GM18909 (cell line): Measurements from ENCODE around the gene SLC37A1.

Source experiments
- ATAC-seq: cut with Tn5 transposase; IDR thresholded peaks from one replicate; pipeline ENCODE4 v1.9.1; 2021; ENCODE audit warnings: mild to moderate bottlenecking; ENCODE audit not compliant: unreplicated experiment, poor library complexity

The SLC37A1 gene

DNA sequence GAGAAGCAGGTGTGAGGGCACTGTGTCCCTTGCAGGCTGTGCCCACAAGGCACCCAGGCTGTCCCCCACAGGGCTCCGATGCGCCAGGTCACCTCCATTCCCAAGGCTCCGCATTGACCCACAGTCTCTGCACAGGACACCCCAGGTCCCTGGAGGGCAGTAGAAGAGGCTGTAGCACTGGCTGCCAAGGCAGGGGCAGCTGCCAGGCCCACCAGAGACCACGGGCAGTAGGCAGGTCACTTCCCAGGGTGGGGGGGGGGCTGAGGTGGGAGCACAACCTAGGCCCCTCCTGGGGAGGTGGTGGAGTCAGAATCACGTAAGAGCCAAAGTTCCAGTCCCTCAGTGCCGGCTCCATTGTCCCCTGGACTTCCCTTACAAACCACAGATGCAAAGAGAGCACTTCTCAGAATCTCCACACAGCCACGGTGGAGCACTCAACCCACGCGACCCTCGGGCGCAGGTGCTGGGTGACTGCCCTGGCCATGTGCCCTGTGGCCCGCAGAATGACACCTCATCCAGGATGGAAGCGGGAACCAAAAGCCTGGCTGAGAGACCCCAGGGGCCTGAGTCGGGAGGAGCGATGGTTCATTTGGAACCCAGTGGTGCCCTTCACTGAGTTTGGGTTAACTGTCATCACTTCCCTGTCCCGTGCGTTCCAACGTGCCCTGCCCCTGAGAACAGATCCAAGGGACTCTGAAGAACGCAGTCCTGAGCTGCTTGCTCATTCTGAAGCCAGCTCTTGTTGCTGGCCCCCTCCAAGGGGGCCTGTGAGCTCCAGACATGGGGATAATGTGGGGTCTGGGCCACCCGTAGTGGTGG is 70.0 kb downstream of the SLC37A1 start:
- no peak for ATAC-seq

DNA sequence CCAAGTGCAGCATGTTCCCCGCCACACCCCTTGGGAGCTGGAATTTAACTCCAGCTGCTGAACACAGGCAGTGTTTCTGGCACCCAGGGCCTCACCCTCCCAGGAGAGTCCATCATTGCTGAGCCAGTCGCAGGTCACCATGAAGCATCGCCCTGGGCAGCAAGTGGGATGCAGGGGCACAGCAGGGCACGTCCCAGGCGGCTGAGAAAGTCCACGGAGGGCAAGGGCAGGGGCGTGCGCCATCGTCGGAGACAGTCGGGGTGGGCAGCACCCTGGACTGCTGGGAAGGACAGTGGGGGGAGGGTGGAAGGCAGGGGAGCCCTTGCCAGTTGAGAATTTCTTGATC is 70.6 kb downstream of the SLC37A1 start:
- ATAC-seq, result no peak

DNA sequence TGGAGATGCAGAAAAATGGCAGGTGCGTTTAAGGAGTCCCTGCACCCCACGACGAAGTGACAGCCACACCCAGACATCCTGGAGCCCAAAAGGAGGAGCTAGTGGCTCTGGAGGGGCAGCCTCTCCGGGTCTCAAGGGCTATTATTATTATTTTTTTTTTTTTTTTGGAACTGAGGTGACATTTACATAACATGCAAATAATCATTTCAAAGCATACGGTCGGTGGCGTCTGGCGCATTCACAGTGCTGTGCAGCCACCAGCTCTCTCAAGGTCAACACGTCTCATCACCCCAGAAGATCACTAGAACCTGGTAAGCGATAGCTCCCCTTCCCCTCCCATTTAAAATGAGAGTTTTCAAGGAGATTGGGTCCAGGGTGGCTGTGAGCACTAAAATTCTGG is 72.2 kb downstream of the SLC37A1 start:
- ATAC-seq, result no peak

DNA sequence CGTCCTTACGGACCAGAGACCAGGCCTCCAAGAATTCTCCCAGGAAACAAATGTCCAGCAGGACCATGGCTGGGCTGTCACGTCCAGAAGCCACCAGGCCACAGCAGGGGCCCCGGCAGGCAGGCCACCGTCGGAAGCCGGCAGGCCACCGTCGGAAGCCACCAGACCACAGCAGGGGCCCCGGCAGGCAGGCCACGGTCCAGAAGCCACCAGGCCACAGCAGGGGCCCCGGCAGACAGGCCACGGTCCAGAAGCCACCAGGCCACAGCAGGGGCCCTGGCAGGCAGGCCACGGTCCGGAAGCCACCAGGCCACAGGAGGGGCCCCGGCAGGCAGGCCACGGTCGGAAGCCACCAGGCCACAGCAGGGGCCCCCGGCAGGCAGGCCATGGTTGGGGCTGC is 72.8 kb downstream of the SLC37A1 start:
- ATAC-seq, result no peak

DNA sequence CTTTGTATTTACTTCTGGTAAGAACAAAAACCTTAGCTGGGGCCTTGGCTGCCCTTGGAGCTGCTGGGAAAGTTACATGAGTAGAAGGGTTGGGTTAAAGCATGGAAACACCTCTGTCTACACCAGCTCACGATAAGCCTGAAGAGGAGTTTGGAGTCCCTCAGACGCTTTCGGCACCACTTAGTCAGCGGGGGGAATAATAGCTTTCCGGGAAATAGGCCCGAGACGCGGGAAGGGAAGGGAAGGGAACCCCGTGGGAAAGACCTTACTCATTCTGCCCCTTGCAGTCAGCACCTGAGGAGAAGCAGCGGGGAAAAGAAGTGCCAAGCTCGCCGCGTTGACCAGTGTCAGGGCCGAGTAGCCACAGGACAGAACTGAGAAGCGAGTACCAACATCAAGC is 73.4 kb downstream of the SLC37A1 start:
- no peak for ATAC-seq

DNA sequence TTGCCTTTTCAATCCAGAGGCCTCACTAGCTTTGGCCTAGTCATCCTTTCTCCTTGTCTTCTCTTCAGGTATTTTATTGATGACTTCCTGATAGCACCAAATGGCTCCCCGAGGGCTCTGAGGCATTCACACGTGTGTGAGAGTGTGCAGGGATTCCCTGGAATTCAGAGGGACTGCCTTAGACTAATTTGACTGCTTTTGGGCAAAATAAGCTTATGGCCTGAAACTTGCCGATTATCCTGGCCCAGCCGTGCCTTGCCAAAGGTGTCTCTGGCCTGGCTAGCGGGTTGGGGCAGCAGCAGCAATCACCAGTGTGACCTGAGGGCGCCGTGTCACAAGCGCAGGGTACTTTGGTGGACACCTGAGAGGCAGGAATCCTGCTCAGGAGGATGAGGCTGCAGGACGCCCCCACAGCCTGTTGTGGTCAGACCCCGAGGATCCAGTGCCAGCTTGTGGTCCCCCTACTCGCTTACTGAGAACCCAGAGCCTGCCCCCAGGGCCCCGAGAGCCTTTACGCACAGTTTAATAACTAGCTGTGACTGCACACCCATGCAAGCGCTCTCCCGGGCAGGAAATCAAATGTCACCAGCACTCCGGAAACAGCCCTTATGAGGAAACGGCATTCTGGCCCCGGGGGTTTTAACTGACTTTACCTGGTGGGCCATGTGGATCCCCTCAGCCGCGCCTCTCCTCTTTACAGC is 76.9 kb downstream of the SLC37A1 start:
- ATAC-seq, result no peak

DNA sequence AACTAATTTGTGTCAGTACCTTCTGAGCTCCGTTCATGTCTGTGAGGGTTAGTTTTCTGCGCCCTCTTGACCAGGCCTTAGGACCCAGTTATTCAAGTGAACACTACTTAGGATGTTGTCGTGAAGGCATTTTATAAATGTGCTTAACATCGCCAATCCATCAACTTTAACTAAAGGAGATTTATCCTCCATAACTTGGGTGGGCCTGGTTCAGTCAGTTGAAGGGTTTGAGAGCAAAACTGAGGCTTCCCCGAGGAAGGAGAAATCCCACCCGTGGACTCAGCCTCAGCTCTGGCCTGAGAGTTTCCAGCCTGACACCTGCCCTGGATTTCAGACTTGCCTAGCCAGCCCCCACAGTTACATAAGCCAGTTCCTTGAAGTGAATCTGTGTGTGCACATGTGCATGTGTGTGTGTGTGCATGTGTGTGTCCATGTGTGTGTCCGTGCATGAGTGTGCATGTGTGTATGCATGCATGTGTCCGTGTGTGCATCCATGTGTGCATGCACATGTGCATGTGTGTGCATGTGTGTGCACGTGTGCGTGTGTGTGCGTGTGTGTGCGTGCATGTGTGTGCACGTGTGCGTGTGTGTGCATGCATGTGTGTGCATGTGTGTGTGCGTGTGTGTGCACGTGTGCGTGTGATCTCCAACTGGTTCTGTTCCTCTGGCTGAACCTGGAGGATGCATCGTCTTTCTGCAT is 77.7 kb downstream of the SLC37A1 start:
- no peak for ATAC-seq

DNA sequence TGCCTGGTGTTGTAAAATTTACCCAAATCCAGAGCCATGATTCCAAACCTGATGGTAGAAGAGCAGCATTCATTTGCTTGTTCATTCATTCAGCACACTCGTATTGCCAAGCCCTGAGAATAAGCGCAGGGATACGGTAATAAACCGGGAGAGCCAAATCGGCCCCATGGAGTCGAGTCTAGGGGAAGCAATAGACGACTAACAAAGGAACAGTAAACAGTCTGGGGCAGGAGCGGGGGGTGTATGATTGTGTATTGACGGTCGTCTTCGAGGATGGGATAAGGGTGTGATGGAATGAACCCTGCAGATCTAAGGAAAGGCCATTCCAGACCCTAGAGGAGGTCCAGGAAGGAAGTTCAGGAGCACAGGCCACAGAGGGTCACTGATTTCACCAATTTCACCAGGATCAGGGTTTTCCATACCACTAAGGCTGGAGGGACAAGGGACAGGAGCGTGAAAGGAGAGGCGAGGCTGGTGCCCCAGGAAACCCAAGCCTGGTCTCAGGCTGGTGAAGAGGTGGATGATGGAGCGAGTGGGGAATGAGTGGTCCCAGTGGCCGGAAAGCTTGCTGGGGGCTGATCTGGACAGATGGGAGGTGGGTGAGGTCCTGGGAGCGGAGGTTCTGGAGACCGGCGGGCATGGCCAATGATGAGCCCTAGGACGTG is 78.6 kb downstream of the SLC37A1 start:
- no peak for ATAC-seq

DNA sequence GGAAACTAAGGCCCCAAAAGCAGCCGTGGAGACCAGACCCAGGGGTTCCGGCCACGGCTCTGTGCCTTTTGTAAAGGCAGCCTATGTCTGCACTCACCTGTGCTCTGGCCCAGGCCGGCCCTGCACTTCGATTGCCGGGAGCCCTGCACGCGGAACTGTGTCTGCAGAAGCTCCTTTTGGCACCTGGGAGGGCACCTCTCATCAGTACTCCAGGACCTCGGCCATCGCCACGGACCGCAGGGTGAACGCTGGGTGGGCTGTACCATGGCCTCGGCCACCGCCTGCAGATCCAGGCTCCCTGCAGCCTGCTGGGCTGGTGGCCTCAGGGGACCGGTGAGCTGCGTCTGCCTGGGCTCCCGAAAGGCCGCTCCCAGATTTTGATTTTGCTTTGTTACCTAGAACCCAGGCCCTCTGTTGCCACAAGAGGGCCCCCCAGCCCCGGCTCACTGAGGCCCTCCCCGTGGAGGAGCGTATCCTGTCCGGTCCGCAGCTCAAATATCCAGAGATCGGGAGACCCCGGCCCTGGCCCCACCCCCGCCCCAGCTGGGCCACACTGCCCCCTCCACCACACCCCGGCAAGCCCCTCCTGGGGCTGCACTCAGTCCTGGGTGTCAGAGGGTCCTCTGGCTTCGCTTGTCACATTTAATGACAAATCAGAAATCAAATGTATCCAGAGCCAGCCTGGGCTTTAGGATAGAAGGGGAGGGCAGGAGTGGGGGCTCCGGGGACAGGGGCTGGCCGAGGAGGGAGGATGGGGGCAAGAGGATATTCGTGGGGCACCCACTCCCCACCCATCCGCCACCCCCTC is 79.6 kb downstream of the SLC37A1 start:
- ATAC-seq, result no peak

DNA sequence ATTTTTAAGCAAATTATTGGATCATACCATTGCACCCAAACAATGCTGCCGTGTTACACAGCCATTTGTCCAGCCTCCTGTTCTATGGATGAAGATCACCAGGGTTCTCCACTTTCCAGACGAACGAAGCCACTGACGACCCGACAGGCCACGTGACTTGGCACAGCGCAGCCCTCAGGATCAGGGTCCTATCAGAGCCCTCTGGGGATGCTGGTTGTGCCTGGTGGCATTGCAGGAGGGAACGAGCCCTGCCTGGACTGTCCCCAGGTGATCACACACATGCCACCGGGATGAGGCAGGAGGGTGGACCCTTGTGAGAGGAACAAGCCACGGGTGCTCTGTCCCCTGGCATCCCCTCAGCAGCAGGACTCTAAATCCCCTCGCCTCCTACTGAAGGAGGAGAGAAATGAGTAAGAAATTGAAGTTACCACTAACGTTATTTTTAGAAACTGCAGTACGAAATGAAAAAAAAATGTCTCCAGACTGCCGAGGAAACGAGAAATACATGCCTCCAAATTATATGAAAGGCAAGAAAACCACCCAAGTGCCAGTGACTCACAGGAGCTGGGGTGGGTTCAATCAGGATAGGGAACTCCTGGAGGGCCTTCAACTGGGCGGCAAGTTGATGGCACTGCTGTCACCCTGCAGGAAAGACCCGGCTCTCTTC is 81.1 kb downstream of the SLC37A1 start:
- no peak for ATAC-seq

DNA sequence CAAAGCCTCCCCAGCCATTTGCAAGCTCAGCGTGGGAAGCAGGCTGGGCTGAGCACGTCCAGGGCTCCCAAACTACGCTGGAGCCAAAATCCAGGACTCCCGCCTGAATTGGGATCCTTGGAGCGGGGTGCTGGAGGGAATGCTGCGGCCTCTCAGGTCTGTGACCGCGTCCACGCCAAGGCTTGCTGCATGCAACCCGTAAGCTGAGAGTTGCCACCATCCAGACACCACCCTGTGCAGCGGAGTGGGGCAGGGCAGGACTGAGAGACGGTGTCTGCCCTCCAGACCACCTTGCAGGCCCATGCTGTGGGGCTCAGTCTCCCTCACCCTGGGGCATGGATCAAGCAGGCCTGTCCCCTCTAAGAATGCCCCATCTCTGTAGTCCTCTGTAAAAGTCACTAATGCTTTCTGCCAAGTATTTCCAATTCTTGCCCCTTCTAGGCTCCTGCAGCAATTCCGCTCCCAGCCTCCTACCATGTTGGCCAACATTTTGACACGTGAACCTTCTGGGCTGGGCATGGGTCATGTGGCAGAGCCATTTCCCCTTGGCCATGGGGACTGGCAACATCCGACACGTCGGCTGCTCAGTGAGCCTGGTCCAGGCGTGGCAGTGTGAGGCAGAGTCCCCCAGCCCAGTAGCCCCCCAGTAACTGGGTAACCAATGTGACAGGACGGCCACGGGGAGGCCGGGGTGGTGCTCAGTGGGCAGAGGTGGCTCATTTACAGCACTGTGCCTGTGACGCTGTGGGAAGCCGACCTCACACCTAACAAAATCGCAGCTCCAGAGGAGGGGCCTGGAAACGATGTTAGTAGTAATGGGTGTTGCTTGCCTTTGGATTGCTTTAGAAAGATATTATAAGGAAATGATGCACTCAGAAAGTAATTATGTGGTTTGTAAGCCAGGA is 81.9 kb downstream of the SLC37A1 start:
- ATAC-seq, result no peak

DNA sequence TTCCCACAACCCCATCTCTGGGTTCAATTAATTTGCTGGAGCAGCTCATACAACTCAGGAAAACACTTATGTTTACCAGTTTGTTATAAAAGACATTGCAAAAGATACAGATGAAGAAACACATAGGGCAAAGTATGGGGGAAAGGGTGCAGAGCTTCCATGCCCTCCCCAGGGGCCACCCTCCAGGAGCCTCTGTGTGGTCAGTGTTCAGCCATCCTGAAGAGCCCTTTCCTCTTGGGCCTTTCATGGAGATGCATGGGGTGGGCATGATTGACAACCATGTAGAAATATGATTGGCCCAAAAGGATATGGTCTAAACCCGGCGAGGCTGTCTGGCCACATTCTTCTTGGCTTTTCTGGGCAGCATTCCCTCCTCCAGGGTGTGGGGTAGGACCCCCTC is 83.0 kb downstream of the SLC37A1 start:
- ATAC-seq, result no peak

DNA sequence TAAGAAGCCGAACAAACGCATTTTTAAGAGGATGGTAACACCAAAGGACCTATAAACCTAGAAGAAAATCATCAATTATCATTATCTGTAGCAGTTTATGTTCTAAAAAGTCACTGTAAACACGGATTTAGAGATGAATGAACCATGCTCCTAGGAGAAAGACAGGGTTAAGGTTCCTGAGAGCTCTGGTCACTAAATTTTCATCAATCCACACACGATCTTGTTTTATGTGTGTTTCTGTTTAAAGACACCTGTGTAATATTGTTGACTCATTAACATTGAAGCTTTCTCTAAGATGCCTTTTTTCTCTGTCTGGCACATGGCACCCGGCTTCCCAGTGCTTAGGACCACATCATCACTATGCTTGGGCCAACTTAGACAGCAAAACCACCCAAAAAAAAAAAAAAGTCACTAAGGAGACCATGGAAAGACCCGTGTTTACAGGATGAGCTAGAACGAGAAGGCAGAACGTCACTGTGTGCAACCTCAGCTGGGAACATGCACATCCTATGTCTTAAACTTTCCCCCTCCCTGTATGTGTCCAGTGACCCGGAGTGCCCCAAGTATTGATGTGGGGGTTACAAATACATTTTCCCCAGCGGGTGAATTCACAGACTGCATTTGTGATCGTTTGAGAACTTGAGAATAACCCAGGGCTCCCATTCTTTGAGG is 84.0 kb downstream of the SLC37A1 start:
- ATAC-seq, result no peak

DNA sequence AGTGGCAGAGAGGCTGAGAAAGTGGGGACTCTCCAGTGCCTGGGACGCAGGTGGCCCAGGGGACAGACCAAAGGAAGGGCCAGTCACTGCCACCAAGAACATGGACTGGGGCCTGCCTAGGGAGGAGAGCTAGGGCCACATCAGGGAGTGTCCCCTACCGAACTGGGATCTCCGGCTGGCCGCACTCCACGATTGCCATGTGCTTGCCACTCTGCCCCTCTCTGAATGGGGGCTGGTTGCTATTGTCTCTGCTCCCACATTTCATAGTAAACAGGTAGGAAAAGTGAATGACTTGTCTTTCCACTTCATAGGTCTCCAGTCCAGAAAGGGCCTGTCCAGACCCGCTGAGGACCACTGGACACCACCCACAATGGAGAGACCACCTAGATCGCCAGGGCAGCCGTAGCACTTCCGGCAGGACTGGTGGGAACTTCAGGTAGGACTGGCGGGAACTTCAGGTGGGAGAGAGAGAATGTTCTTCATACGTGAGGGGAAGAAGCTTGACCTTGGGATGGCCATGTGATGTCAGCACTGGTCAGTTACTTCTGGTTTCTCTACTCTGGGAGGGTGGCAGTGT is 84.6 kb downstream of the SLC37A1 start:
- no peak for ATAC-seq

DNA sequence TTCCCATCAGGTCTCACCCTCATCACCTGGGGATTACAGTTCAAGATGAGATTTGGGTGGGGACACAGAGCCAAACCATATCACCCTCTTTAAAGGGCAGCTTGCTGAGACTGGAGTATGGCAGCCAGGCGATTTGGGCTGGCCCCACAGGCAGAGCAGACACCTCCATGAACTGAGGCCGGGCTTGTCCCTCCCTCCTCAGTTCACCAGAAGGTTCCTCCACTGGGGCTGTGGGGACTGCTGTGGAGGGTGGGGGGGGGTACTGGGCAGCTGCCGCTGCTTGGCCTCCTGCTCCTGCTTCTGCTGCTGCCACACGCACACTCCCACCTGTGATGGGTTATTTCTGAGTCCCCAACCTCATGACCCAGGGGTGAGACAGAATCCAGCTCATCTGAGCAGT is 85.8 kb downstream of the SLC37A1 start:
- ATAC-seq, result no peak

DNA sequence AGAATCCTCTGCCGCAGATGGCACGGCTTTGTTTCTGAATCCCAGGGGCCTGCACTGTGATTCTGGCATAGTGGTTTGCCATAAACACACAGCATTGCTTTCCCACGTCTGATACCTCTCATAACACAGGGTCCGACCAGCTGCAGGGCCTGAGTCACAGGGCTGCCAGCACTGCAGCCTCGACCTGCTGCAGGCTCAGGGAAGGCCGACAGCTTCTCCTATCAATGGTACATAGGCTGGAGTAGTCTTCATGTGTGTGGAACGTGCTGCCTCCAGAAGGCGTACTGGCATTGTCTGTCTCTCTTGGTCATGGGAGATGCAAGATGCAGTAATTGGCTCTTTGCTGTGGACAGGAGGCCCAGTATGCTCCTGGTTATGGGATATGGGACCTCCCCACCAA is 86.3 kb downstream of the SLC37A1 start:
- no peak for ATAC-seq

DNA sequence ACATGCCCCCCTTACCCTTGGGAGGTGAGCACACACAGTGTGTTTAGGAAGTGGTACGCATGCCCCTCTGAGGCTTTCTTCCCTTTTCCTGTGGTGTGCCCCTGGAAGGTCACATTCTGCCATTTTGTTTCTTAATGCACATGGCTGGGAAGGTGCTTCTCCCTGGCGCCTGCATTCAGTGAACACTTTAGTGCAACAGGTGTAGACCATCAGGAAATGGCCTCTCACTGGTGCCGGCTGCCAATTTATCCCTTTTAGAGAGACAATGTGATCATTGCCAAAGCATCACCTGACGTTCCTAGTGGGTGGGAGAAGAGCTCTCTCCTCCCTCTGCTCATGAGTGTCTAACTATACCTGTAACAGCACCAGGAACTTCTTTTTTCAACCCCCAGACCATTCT is 88.0 kb downstream of the SLC37A1 start:
- no peak for ATAC-seq

DNA sequence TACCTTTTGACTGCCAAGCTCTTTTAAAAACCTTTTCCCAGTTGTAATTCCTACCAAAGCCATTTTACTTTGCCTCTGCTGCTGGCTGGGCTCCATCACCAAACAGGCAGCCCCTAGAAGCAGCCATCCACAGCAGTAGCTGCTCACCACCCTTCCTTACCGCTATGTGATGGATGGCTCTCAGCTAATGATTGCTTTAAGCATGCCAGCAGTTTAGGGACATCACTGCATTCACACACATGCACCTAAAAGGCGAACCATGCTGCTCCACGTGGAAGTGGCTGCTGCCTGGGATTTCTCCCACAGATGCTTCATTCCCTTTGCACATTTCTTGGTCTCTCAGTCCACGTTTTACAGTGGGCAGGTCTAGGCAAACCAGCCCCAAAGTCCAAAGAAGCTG is 93.5 kb downstream of the SLC37A1 start:
- no peak for ATAC-seq
